ENCODE data around the gene HMG20A.
"Not testable (repeated sequence)": the region's sequence is repeated elsewhere in the genome, so short reads cannot be mapped to it uniquely, and the experiment has no call there.

HMG20A gene

GRCh38 chr15:77406846-77407245 is 13.8 kb upstream of the HMG20A start:
- DNase-seq, result no peak

- no peak for DNase-seq
Observed at GRCh38 chr15:77409259-77410156, 11.2 kb upstream of the HMG20A start.

- not testable (repeated sequence) for DNase-seq
Observed at GRCh38 chr15:77410157-77410500, 10.6 kb upstream of the HMG20A start.

GRCh38 chr15:77410701-77411618 is 9.7 kb upstream of the HMG20A start:
- DNase-seq, result no peak

- DNase-seq, result no peak
Observed at GRCh38 chr15:77411619-77411976, 9.1 kb upstream of the HMG20A start.

GRCh38 chr15:77412972-77413698 is 7.6 kb upstream of the HMG20A start:
- no peak for DNase-seq

GRCh38 chr15:77413699-77414349 is 6.9 kb upstream of the HMG20A start:
- no peak for DNase-seq

GRCh38 chr15:77414789-77415442 is 5.8 kb upstream of the HMG20A start:
- DNase-seq, result no peak

GRCh38 chr15:77415450-77416147 is 5.1 kb upstream of the HMG20A start:
- DNase-seq, result no peak

GRCh38 chr15:77416148-77416455 is 4.6 kb upstream of the HMG20A start:
- DNase-seq, result no peak

- no peak for DNase-seq
Observed at GRCh38 chr15:77416954-77417353, 3.7 kb upstream of the HMG20A start.

GRCh38 chr15:77417602-77418001 is 3.1 kb upstream of the HMG20A start:
- no peak for DNase-seq

- no peak for DNase-seq
Observed at GRCh38 chr15:77418391-77418965, 2.2 kb upstream of the HMG20A start.

GRCh38 chr15:77418966-77419835 is 1.5 kb upstream of the HMG20A start:
- DNase-seq, result peak in 39 of 58 donors; percentile 5 to 61 (median 34)

- peak; percentile 65 to 99 (median 97) for DNase-seq
Observed at GRCh38 chr15:77419836-77420609, 665 bp upstream of the HMG20A start, which contains the start of gene PEAK1. Gene PEAK1 (minus strand): TSS chr15:77420104. CDS start chr15:77181926, 238,178 bp downstream.

GRCh38 chr15:77421370-77421700 is 647 bp downstream of the HMG20A start:
- DNase-seq, result peak in 2 of 58 donors; percentile 19 to 34

- no peak for DNase-seq
Observed at GRCh38 chr15:77425104-77425503, 4.4 kb downstream of the HMG20A start.

- no peak for DNase-seq
Observed at GRCh38 chr15:77426377-77426776, 5.7 kb downstream of the HMG20A start.

All from anterior cingulate cortex (tissue), 58 donors.